ENCODE data around the gene ACOT8.

DNA sequence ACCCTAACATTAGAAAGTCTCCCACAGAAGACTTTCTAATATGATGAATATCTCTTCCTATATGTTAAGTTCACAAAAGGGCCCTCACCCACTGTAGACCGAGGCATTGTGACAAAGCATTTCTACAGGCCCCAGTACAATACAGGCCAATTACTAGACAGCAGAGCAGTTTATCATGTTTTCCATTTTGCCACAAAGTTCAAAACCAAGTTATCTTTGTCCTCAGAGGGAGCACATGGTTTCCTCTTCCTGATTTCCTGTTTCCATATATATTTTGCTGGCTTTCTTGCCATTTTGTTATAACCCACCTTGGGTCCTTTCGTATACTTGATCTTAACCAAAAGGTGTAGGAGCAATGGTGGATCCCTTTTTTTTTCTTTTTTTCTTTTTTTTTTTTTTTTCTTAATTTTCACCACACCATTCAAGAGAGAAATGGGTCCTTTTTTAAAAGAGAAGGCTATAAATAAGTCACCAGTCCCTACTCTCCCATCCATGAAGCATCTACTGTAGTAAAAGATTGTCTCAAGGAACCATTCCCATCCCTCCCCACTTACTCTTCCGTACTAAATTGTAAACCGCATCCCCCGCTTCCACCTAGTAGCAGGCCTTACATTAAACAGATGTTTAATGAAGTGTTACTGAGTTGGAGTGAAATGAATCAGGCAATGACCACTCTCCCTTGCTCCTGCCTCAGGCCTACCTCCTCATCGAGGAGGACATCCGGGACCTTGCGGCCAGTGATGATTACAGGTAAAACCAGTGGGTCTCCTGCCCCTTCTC lies 46.8 kb downstream of the ACOT8 start:
- no peak for TF ChIP-seq POLR2A (IDR thresholded peaks at IDR 0.05)
- TF ChIP-seq, protein P1, sequence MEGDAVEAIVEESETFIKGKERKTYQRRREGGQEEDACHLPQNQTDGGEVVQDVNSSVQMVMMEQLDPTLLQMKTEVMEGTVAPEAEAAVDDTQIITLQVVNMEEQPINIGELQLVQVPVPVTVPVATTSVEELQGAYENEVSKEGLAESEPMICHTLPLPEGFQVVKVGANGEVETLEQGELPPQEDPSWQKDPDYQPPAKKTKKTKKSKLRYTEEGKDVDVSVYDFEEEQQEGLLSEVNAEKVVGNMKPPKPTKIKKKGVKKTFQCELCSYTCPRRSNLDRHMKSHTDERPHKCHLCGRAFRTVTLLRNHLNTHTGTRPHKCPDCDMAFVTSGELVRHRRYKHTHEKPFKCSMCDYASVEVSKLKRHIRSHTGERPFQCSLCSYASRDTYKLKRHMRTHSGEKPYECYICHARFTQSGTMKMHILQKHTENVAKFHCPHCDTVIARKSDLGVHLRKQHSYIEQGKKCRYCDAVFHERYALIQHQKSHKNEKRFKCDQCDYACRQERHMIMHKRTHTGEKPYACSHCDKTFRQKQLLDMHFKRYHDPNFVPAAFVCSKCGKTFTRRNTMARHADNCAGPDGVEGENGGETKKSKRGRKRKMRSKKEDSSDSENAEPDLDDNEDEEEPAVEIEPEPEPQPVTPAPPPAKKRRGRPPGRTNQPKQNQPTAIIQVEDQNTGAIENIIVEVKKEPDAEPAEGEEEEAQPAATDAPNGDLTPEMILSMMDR (IDR thresholded peaks at IDR 0.05 in 8 of 11, conservative IDR thresholded peaks at IDR 0.05 in 3 of 11), result no peak

Data from spleen (tissue), 7 donors.